Keratinocyte (primary cell): Measurements from ENCODE around the gene OR7A10. TPM values are rescaled to one million over a fixed set of nuclear protein-coding genes. Genes with fewer than 3 reads are reported as not detected.

Source experiments
- polyA plus RNA-seq, 5 experiments: library from polyadenylated mRNA; depleted of rRNA in 3 of 5; stranded (reverse) in 3 of 5; stranded (forward) in 1 of 5; unstranded in 1 of 5; fragments of >200 nt; gene quantifications; 1 replicate in 1 of 5; 2 replicates in 3 of 5; 3 replicates in 1 of 5; pipeline versions ENCODE4 v1.2.1 to v1.2.3, GENCODE V29; 2011 to 2012; ENCODE audit warnings: missing spikeins in 2 of 5, low read depth in 1 of 5, low replicate concordance in 1 of 5
- small RNA-seq, 3 experiments: library from RNA; depleted of rRNA; stranded (forward); fragments of <200 nt; gene quantifications; one replicate each; pipeline ENCODE3, GENCODE V24; 2012; ENCODE audit warnings: low read depth in 3 of 3, low replicate concordance in 1 of 3; ENCODE audit not compliant: insufficient read length in 3 of 3

Gene OR7A10
- polyA plus RNA-seq, 1 donor (not counting 4 experiments of a cell fraction or from before 2014, with no cell fraction given): not detected

Small RNA genes within 50 kb of the gene (small RNA-seq; reads per million reads assigned to genes)
- gene AC005255.1: 0 to 0.33 (median 0) reads per million in 3 experiments
- gene OR7A18P: 0 reads per million in 3 experiments

Other genes starting within 250 kb of the OR7A10 start
- not detected in 3 replicates for gene ADGRE3, start 174.1 kb downstream of the OR7A10 start, polyA plus RNA-seq
- 2.1 to 4.2 TPM (median 3.6 TPM) in 3 replicates for gene ZNF333, start 158.9 kb downstream of the OR7A10 start, polyA plus RNA-seq
- gene ADGRE2, start 70.4 kb downstream of the OR7A10 start, polyA plus RNA-seq: 4.1 to 5.3 TPM (median 4.2 TPM) in 3 replicates
- 0.01 to 0.13 TPM in 2 of 3 replicates, not detected in the other for gene OR7A5, start 13.7 kb downstream of the OR7A10 start, polyA plus RNA-seq
- 0.03 to 0.09 TPM (median 0.06 TPM) in 3 replicates for gene OR7C1, start 13.7 kb downstream of the OR7A10 start, polyA plus RNA-seq
- gene OR7A17, start 37.2 kb upstream of the OR7A10 start, polyA plus RNA-seq: not detected in 3 replicates
- not detected in 3 replicates for gene OR7C2, start 92.6 kb upstream of the OR7A10 start, polyA plus RNA-seq
- gene SLC1A6, start 130.9 kb upstream of the OR7A10 start, polyA plus RNA-seq: 0.59 to 1.9 TPM (median 0.96 TPM) in 3 replicates
- 52.7 to 243 TPM (median 122 TPM) in 3 replicates for gene CASP14, start 200.6 kb upstream of the OR7A10 start, polyA plus RNA-seq
- not detected in 3 replicates for gene OR1I1, start 233.3 kb upstream of the OR7A10 start, polyA plus RNA-seq